Smooth muscle cell (in vitro differentiated cells): ENCODE data around the gene EXOC2. TPM values are rescaled to one million over a fixed set of nuclear protein-coding genes. Genes with fewer than 3 reads are reported as not detected.

ENCODE experiments used
- DNase-seq: peaks from one replicate; lab custom pipeline; 2025; ENCODE audit not compliant: unreplicated experiment; lab: John Stamatoyannopoulos, UW
- H2AFZ ChIP-seq: fragments of 200-600 bp; sonication (generic); 2 replicates; pipeline ENCODE4 v1.6.0; 2016; ENCODE audit warnings: antibody characterized with exemption, low read depth, mild to moderate bottlenecking
- H3F3A ChIP-seq: fragments of 200-600 bp; sonication (generic); 2 replicates; pipeline ENCODE4 v1.6.0; 2017; ENCODE audit warnings: antibody characterized with exemption, low read depth
- H3K27ac ChIP-seq: fragments of 200-600 bp; sonication (generic); 2 replicates; pipeline ENCODE4 v1.5.1; 2016; ENCODE audit warnings: low read depth, mild to moderate bottlenecking
- H3K27me3 ChIP-seq: fragments of 200-600 bp; sonication (generic); 2 replicates; pipeline ENCODE4 v1.6.1; 2016; ENCODE audit warnings: low read depth, mild to moderate bottlenecking
- H3K36me3 ChIP-seq: fragments of 200-600 bp; sonication (generic); 2 replicates; pipeline ENCODE4 v1.5.1; 2016; ENCODE audit warnings: low read depth
- H3K4me1 ChIP-seq: fragments of 200-600 bp; sonication (generic); 2 replicates; pipeline ENCODE4 v1.5.1; 2016; ENCODE audit warnings: low read depth
- H3K4me2 ChIP-seq: fragments of 200-600 bp; sonication (generic); 2 replicates; pipeline ENCODE4 v1.6.0; 2016; ENCODE audit warnings: mild to moderate bottlenecking
- H3K4me3 ChIP-seq: fragments of 200-600 bp; sonication (generic); 2 replicates; pipeline ENCODE4 v1.5.1; 2016; ENCODE audit warnings: mild to moderate bottlenecking
- H3K79me2 ChIP-seq: fragments of 200-600 bp; sonication (generic); 2 replicates; pipeline ENCODE4 v1.6.0; 2016; ENCODE audit warnings: low read depth, mild to moderate bottlenecking
- H3K9ac ChIP-seq: fragments of 200-600 bp; sonication (generic); 2 replicates; pipeline ENCODE4 v1.6.0; 2016; ENCODE audit warnings: low read depth
- H3K9me3 ChIP-seq: fragments of 200-600 bp; sonication (generic); replicated peaks from 2 replicates; pipeline ENCODE4 v1.5.1; 2016; ENCODE audit warnings: low read depth
- H4K20me1 ChIP-seq: fragments of 200-600 bp; sonication (generic); 2 replicates; pipeline ENCODE4 v1.6.0; 2016; ENCODE audit warnings: low read depth
- CTCF ChIP-seq: fragments of 200-600 bp; sonication (generic); IDR thresholded peaks from 2 replicates; pipeline ENCODE4 v1.5.1; 2017; ENCODE audit warnings: borderline replicate concordance, mild to moderate bottlenecking, antibody characterized with exemption; ENCODE audit not compliant: insufficient read depth, poor library complexity, severe bottlenecking
- WGBS: methylation state at CpG from one replicate; pipeline ENCODE4 v1.1.7; 2016; ENCODE audit warnings: low lambda C conversion rate; 5-methylcytosine and 5-hydroxymethylcytosine counted together
- polyA plus RNA-seq: library from polyadenylated mRNA; unstranded; fragments of >200 nt; fragmentation: Nextera tagmentation; extraction: Ambion mirVana; gene quantifications from 2 replicates; pipeline ENCODE4 v1.2.1, GENCODE V29; 2016
- total RNA-seq: library from RNA; depleted of rRNA; stranded (reverse); fragments of >200 nt; gene quantifications from 2 replicates; pipeline ENCODE4 v1.2.3, GENCODE V29; 2014

The EXOC2 gene
- total and polyA plus RNA-seq, 2 experiments from 2014 or later, result 21.9 to 33.9 TPM

- Histone ChIP-seq H3F3A (no peaks in the 10 kb centered on the region), H3K79me2 (peaks cover 38% of the 10 kb centered on the region), H3K4me1 (peaks cover 14% of the 10 kb centered on the region), H3K9me3 (no peaks in the 10 kb centered on the region), H4K20me1 (peaks cover 5% of the 10 kb centered on the region), H3K9ac (no peak overlapping the region), H2AFZ (no peak overlapping the region), H3K36me3 (no peaks in the 10 kb centered on the region), H3K27ac (peak overlapping the region; percentile 59), H3K27me3 (no peaks in the 10 kb centered on the region), H3K4me3 (no peak overlapping the region), H3K4me2 (peak overlapping the region; percentile 36)
- TF ChIP-seq CTCF, result no peak
- no peak for DNase-seq
- 47% methylated on average over 2 of the region's 2 CpGs for WGBS
Measured at GRCh38 chr6:658244-658643, 34.7 kb downstream of the EXOC2 start.

DNA sequence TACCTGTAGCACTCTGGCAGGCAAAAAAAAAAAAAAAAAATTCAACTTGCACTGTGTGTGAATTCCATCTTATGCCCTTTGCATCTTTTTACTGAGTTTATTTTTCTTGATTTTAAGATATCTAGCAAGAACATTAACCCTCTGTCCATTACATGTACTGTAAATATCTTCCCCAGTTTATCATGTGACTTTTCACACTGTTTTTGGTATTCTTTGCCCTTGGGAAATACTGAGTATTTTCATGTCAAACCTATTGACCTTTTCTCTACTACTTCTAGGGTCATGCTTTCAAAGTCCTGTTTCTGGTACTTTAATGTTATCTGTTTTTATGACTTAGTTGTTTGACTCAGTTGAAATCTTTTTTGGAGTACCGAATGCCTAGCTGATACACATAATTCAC is 35.2 kb downstream of the EXOC2 start:
- Histone ChIP-seq H3K36me3 (no peaks in the 10 kb centered on the region), H3K27ac (peak overlapping the region; percentile 59), H3K4me1 (peaks cover 14% of the 10 kb centered on the region), H4K20me1 (peaks cover 5% of the 10 kb centered on the region), H3K9ac (peak overlapping the region; percentile 12), H3K27me3 (no peaks in the 10 kb centered on the region), H3K9me3 (no peaks in the 10 kb centered on the region), H2AFZ (no peak overlapping the region), H3K4me3 (no peak overlapping the region), H3K79me2 (peaks cover 34% of the 10 kb centered on the region), H3F3A (no peaks in the 10 kb centered on the region), H3K4me2 (peak overlapping the region; percentile 36)
- WGBS, result 52% methylated on average over 1 of the region's 1 CpG
- DNase-seq, result no peak
- no peak for TF ChIP-seq CTCF

GRCh38 chr6:656460-657252 is 36.3 kb downstream of the EXOC2 start, which contains the start of gene HUS1B:
Gene HUS1B (minus strand): TSS chr6:657100. CDS start chr6:656944, 156 bp downstream.
- WGBS, result 97% methylated on average over 60 of the region's 73 CpGs
- Histone ChIP-seq H4K20me1 (peaks cover 5% of the 10 kb centered on the region), H3K79me2 (peaks cover 23% of the 10 kb centered on the region), H3F3A (no peaks in the 10 kb centered on the region), H3K9me3 (no peaks in the 10 kb centered on the region), H3K4me3 (no peak within 1 kb of the TSS), H3K27ac (peak within 1 kb of the TSS; percentile 59), H3K9ac (peak within 1 kb of the TSS; percentile 12), H3K27me3 (no peaks in the 10 kb centered on the region), H3K4me1 (peaks cover 14% of the 10 kb centered on the region), H2AFZ (no peak within 1 kb of the TSS), H3K4me2 (peak within 1 kb of the TSS; percentile 36), H3K36me3 (no peaks in the 10 kb centered on the region)
- DNase-seq, result no peak
- TF ChIP-seq CTCF, result no peak
